HCT116 (cell line): ENCODE data around the gene EGLN3.

Experiments used
- CEBPB ChIP-seq: IDR thresholded peaks from 2 replicates; pipeline ENCODE4 v1.6.1; 2012; ENCODE audit warnings: low read depth
- ELF1 ChIP-seq: IDR thresholded peaks from 2 replicates; pipeline ENCODE4 v1.6.1; 2012; ENCODE audit warnings: low read depth, borderline replicate concordance
- EZH2 ChIP-seq: fragments of 200-600 bp; sonication (generic); IDR thresholded peaks from 2 replicates; pipeline ENCODE4 v1.6.1; 2017; ENCODE audit warnings: antibody characterized with exemption, mixed run types
- JUND ChIP-seq: IDR thresholded peaks from 2 replicates; pipeline ENCODE4 v1.6.1; 2012
- POLR2A ChIP-seq: IDR thresholded peaks from 2 replicates; pipeline ENCODE4 v1.7.0; 2011; ENCODE audit warnings: borderline replicate concordance; ENCODE audit not compliant: insufficient read depth, insufficient read length; ENCODE audit errors: extremely low read depth
- POLR2AphosphoS5 ChIP-seq: IDR thresholded peaks from 2 replicates; pipeline ENCODE4 v1.6.1; 2011; ENCODE audit warnings: mild to moderate bottlenecking, low read depth, low read length, moderate library complexity
- SP1 ChIP-seq: IDR thresholded peaks from 2 replicates; pipeline ENCODE4 v1.6.1; 2012; ENCODE audit warnings: low read depth
- TCF7L2 ChIP-seq: IDR thresholded peaks from 2 replicates; pipeline ENCODE4 v1.7.0; 2011; ENCODE audit warnings: borderline replicate concordance, inconsistent platforms; ENCODE audit not compliant: insufficient read depth, insufficient read length; ENCODE audit errors: extremely low read depth
- ZNF274 ChIP-seq: fragments of 200-500 bp; sonication (Bioruptor generic); IDR thresholded peaks from 2 replicates; pipeline ENCODE4 v1.6.1; 2014; ENCODE audit warnings: mild to moderate bottlenecking, low read depth, low read length, inconsistent platforms
- TF ChIP-seq, protein P1 (sequence below), 3 experiments: fragments of 200-600 bp in 1 of 3; sonication (generic) in 1 of 3; IDR thresholded peaks in 2 of 3; conservative IDR thresholded peaks in 1 of 3; 2 replicates each; pipeline ENCODE4 v1.5.1; 2012 to 2017; ENCODE audit warnings: low read depth in 2 of 3, low read length in 2 of 3, antibody characterized with exemption in 1 of 3, borderline replicate concordance in 1 of 3, control low read depth in 1 of 3, mild to moderate bottlenecking in 1 of 3, mixed read lengths in 1 of 3, mixed run types in 1 of 3, moderate library complexity in 1 of 3; ENCODE audit not compliant: insufficient read depth in 1 of 3
- TF ChIP-seq, protein P2 (sequence below): IDR thresholded peaks from 2 replicates; pipeline ENCODE4 v1.6.1; 2012

DNA sequence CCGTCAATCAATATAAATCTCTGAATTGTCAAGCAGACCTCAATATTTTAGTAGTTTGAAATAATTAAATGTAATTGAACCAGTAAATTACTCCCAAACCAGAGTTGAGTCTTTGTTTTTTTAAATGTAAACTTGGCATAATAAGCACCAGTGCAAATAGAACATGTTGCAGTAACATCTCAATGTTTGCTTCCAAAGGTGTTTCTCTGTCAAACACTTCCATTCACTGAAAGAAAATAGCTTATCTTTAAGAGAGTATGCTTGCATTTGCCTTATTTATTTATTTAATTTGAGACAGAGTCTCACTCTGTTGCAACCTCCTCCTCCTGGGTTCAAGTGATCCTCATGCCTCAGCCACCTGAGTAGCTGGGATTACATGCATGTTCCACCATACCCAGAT, 39.9 kb upstream of the EGLN3 start:
- TF ChIP-seq, protein P1, sequence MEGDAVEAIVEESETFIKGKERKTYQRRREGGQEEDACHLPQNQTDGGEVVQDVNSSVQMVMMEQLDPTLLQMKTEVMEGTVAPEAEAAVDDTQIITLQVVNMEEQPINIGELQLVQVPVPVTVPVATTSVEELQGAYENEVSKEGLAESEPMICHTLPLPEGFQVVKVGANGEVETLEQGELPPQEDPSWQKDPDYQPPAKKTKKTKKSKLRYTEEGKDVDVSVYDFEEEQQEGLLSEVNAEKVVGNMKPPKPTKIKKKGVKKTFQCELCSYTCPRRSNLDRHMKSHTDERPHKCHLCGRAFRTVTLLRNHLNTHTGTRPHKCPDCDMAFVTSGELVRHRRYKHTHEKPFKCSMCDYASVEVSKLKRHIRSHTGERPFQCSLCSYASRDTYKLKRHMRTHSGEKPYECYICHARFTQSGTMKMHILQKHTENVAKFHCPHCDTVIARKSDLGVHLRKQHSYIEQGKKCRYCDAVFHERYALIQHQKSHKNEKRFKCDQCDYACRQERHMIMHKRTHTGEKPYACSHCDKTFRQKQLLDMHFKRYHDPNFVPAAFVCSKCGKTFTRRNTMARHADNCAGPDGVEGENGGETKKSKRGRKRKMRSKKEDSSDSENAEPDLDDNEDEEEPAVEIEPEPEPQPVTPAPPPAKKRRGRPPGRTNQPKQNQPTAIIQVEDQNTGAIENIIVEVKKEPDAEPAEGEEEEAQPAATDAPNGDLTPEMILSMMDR (IDR thresholded peaks at IDR 0.05 in 2 of 3, conservative IDR thresholded peaks at IDR 0.05 in 1 of 3; ENCODE audit: borderline replicate concordance in 1 of 3, insufficient read depth in 1 of 3, low read depth in 2 of 3, low read length in 2 of 3), result no peak
- no peak for TF ChIP-seq POLR2AphosphoS5
- no peak for TF ChIP-seq ZNF274
- TF ChIP-seq ELF1, result no peak
- TF ChIP-seq, protein P2, sequence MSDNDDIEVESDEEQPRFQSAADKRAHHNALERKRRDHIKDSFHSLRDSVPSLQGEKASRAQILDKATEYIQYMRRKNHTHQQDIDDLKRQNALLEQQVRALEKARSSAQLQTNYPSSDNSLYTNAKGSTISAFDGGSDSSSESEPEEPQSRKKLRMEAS, result no peak
- TF ChIP-seq EZH2, result no peak
- no peak for TF ChIP-seq POLR2A
- TF ChIP-seq CEBPB, result no peak
- no peak for TF ChIP-seq SP1
- no peak for TF ChIP-seq TCF7L2
- no peak for TF ChIP-seq JUND
